Daoy (cell line): ENCODE results near the gene FHIT. TPM values are rescaled to one million over a fixed set of nuclear protein-coding genes. Genes with fewer than 3 reads are reported as not detected.

Experiments
- DNase-seq: peaks from one replicate; pipeline ENCODE4 v3.0.0-alpha.2; 2015; ENCODE audit warnings: low read depth
- total RNA-seq: library from RNA; depleted of rRNA; stranded (reverse); fragments of >200 nt; shearing (Covaris generic); gene quantifications from 2 replicates; pipeline ENCODE4 v1.2.3, GENCODE V29; 2014

The FHIT gene
- total RNA-seq, 1 experiment from 2014 or later = not detected

- no peak for DNase-seq
Measured at GRCh38 chr3:60120245-60120644, 1131.0 kb downstream of the FHIT start.

GRCh38 chr3:60114191-60114590 is 1137.1 kb downstream of the FHIT start:
- no peak for DNase-seq

DNA sequence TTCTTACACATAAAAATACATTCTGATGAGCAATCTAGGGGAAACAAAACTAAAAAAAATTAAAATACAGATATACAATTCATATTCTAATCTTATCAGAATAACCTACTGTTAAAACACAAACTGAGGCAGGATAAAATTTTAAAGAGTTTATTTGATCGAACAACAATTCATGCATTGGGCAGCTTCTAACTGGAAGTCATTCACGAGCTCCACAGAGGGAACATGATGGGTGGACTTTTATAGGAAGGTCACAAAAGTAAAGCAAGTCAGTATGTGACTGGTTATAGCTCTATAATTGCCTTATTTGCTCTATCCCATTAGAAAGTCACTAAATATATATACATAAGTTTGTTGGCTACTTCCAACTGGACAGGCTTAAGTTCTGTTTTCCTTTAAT is 1144.0 kb downstream of the FHIT start:
- DNase-seq = no peak

GRCh38 chr3:60102154-60102553 is 1149.1 kb downstream of the FHIT start:
- DNase-seq = no peak

- no peak for DNase-seq
Measured at GRCh38 chr3:60101621-60102020, 1149.6 kb downstream of the FHIT start.

DNA sequence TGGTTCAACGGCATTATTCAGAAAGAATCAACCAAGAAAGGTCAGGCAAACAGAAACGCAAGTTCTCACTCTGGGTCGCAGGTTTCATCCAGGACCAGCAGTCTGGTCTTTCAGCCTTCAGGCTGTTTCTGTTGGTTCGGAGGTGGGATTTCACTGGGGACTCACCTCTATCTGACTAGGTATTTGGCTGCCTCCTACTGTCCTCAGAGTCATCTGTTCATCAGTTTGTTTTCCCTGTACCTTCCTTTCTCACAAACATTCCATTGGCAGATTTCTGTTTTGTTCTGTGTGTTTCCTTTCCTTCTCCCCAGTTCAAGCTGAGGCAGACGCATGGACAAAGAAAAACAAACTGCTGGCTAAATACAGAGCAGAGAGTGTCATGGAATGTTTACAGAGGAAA is 1154.8 kb downstream of the FHIT start:
- no peak for DNase-seq

GRCh38 chr3:60095930-60096329 is 1155.3 kb downstream of the FHIT start:
- no peak for DNase-seq

DNA sequence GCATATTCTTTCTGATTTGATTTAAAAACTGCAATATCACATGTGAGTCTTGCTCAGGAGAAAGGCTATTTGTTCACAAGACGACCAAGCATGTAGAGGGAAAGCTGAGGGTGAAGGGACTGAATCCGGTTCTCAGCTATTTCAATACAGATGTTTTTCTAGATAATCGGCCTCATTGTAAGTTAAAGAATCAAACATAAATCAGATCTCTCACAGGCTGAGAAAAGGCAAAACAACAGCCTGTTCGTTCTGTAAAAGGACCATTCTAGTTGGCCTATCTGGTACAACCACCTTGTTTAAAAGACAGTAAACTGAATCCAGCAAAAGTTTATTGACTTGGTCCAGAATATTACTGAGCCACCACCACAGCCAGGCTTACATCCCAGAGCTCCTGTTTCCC is 1155.7 kb downstream of the FHIT start:
- DNase-seq = no peak

DNA sequence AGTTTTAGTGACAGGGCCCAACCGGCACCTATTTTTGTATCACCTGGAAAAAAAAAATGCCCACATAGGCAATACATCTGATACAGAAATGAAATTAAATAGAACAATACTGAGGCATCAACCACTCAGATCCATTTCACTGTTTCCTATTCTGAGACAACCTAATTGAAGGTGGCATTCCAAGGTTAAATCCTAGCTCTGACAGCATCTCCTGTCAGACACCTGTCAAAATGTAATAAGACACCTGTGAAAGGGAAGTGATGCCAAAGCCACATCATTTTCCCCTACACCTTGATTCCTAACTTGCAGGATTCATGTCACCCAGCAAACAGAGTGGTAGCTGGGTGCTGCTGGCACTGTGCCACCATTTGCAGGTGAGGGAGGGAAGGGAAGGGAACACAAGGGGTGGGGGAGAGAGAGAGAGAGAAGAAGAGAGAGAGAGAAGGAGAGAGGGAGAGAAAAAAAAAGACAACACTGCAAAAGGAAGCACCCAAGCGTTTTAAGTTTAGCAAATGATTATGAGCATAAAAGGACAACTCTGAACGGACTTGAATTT is 1156.8 kb downstream of the FHIT start:
- DNase-seq = no peak

GRCh38 chr3:60090548-60090947 is 1160.7 kb downstream of the FHIT start:
- no peak for DNase-seq

DNA sequence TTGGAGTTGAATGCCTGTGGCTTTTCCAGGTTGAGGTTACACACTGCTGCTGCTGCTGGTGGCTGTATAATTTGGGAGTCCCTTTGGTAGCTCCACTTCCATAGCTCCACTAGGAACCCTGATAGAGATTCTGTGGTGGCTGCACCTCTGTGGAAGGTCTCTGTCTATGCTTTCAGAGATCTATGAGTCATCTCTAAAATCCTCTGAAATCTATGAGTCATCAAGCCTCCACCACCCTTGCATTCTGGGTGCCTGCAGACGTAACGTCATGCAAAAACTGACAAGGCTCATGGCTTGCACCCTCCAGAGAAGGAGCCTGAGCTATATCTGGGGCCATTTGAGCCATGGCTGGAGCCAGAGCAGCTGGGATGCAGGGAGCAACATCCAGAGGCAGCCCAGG is 1164.4 kb downstream of the FHIT start:
- DNase-seq = no peak

- no peak for DNase-seq
Measured at GRCh38 chr3:60085649-60086048, 1165.6 kb downstream of the FHIT start.

DNA sequence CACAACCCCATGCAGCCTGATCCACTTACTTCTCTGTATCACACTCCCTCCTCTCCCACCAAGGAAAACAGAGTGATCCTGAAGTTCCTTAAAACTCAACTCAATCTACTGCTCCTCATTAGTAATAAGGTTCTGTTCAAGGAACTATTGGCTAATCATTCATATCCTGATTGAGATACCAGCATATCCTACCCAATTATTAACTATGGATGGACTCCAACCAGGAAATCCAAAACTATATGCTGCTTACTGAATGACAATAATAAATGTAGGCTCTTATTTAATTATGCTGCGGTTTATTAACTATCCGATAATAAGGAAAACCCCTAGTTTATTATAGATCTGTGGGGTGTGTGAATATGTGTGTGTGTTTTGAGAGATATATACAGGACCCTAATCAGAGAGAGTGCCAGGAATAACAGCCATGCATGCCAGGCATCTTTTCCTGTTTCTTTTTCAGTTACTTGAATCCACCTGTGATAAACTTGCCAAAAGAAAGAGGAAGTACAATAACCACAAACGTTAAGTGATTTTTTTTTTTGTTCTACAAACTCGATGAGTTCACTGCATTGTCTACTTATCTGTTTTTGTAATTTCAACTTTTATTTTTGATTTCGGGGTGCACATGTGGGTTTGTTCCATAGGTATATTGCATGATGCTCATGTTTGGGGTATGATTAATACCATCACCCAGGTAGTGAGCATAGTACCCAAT is 1169.7 kb downstream of the FHIT start:
- DNase-seq = no peak

- DNase-seq = no peak
Measured at GRCh38 chr3:60080648-60081047, 1170.6 kb downstream of the FHIT start.

- DNase-seq = no peak
Measured at GRCh38 chr3:60079076-60079475, 1172.2 kb downstream of the FHIT start.

DNA sequence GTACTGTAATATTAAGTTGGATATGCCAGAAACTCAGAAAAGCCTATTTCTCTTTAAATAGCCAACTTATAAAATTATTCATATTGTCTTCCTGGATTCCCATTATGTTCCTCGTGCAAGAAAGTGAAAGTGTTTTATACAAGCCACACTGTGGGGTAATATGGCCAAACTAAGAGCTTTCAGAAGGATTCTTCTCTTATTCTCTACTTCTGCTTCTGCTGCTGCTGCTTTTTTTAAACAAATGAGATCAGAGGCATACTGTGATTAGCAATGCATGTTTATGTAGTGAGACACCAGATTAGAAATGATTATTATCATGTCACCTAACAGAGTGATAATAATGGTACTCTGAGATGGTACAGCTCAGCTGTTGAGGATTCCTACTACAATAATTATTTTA is 1174.9 kb downstream of the FHIT start:
- no peak for DNase-seq

DNA sequence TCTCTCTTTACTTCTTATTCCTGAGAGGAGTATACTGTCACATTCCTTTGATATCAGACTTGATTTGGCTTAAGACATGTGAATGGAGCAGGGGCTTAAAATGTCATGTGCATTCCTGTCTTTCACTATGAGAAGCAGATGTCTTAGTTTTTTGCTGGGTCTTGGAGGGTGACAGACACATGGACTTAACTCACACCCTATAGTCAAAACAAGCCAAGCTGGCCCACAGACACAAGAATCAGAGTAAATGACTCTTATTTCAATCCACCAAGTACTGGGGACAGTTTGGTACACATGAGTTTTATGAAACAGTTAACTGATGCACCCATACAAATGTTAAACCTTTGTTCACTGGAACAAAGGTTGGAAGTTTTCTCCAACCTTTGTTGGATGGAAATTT is 1177.3 kb downstream of the FHIT start:
- no peak for DNase-seq

DNA sequence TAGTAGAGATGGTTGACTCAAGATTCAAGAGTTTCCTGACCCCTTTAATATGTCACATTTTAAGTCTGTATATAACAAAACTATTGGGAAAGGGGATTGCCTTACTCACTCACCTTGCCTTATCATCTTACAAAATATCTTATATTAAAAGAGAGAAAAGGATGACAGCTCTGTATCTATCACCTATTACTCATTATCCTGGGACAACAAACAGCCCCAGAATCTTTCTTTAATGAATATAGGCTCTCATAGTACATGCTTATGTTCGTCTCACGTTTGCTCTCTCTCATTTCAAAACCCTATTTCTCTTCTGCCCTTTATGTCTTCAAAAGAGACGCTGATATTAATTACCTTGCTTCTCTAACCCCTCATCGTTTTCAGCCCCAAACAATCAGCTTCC is 1178.0 kb downstream of the FHIT start:
- DNase-seq = no peak

DNA sequence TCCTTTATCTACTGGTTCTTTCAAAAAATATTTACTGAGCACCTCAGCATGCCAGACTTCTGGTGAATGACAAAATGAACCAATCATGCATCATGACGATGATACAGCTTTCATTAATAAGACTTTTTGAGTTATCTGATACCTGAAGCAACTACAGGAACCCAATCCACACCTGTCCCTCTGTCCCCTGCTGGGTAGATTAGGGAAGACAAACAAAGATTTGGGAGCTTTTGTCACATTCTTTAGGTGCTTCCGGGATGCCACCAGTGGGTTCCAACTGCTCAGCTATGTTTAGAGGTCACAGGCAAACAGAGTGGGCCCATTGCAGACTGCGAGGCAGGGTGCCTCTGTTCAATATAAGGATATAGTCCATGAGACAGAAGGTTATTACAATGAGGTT is 1180.9 kb downstream of the FHIT start:
- no peak for DNase-seq

- DNase-seq = no peak
Measured at GRCh38 chr3:60065227-60065868, 1185.9 kb downstream of the FHIT start.

GRCh38 chr3:60064210-60065178 is 1186.8 kb downstream of the FHIT start:
- no peak for DNase-seq

- no peak for DNase-seq
Measured at GRCh38 chr3:60056404-60056803, 1194.8 kb downstream of the FHIT start.
